GM19239 (cell line): Measurements from ENCODE around the gene ANKRD11.
"Not testable (repeated sequence)": the region's sequence is repeated elsewhere in the genome, so short reads cannot be mapped to it uniquely, and the experiment has no call there.

Experiments
- DNase-seq: peaks from one replicate; pipeline ENCODE4 v3.0.0; 2011; ENCODE audit warnings: low spot score; ENCODE audit not compliant: insufficient read length
- FAIRE-seq: peaks from 2 replicates; lab custom pipeline; 2011; peaks lifted over from hg19 to GRCh38; lab: Jason Lieb, UNC

ANKRD11 gene

GRCh38 chr16:89390224-89390583, 100.2 kb downstream of the ANKRD11 start:
- not testable (repeated sequence) for DNase-seq, FAIRE-seq

DNA sequence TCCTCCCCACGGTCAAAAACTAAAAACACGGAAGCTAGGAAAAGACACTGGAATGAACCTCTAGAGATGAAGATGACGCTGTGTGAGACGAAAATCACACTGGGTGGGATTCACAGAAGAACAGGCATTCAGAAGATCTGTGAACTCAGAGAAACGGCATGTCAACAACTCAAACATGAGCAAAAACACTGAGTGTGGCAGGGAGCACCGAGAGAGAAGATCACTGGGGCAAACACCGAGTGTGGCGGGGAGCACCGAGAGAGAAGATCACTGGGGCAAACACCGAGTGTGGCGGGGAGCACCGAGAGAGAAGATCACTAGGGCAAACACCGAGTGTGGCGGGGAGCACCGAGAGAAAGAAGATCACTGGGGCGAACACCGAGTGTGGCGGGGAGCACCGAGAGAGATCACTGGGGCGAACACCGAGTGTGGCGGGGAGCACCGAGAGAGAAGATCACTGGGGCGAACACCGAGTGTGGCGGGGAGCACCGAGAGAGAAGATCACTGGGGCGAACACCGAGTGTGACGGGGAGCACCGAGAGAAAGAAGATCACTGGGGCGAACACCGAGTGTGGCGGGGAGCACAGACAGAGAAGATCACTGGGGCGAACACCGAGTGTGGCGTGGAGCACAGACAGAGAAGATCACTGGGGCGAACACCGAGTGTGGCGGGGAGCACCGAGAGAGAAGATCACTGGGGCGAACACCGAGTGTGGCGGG, 100.7 kb downstream of the ANKRD11 start:
- not testable (repeated sequence) for DNase-seq, FAIRE-seq

DNA sequence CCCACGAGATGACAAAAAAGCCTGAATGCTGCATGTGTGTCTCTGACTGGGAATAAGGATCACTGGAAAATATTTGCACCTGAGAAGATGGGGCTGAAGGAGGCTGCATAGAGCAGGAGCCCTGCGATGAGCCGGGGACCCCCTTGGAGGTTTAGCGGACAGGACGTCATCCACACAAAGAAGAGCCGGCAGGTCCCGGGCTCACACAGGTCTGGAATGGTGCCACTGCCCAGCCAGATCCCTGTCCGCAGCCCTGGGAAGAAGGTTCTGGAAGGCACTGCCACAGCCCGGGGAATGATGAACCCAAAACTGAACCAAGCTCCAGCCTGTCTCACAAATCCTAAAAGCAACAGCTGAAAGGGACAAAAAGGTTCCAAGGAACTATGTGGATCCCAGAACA, 101.8 kb downstream of the ANKRD11 start:
- no peak for FAIRE-seq
- no peak for DNase-seq

DNA sequence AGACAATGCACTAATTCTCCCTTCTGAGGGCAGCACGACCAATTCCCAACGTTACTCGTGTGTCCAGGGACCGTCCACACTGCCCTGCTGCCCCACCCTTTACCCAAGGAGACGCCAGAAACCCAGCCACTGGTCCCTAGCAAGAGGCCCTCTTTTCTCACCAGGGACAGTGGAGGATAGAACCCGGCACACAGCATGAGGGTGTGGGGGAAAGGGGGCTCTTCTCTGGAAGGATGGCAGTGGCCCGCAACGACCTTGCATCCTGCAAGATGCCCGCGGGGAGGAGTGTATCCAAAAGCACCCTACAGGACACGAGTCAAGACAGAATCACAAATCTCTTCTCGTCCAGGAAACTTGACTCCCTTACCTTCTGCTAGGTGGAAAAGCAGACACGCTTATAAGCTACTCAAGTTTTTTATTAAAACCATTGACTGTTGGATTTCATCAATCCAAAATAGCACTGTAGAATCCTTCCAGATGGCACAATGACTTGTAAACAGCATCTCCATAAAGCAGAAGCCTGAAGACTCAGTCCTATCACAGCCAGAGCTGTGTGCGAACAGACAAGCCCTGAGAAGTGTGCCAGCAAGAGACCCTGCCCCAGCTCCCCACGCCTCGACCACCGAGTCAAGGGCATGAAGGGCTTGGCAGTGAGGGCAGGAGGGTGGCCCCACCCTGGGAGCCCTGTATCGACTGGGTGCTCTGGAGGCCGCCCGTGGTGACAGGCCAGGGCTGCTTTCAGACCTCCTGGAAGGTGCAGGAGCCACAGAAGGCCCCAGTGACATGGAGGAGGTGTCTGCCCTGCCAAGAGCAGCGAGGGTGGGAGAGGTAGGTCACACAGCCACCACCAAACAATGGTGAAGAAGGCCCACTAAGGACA, 103.8 kb downstream of the ANKRD11 start:
- DNase-seq (no peak), FAIRE-seq (no peak)

DNA sequence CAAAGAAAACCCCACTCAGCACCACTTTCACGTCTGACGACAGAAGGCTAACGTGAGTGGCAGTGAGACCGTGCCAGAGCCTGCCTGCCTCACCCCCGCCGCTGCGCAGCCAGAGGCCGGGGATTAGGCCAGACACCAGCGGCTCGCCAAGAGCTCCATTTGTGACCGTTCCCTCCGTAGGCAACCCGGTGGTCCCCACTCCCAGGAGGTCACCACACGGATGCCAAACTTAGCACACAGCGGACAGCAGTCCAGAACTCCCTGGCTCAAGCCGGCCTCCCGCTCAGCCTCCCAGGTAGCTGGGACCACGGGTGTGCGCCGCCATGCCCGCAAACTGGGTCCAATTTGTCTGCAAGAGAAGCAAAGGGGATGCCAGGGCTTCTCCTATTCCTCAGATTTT, 104.6 kb downstream of the ANKRD11 start:
- FAIRE-seq (no peak), DNase-seq (no peak)

- FAIRE-seq (no peak), DNase-seq (no peak)
These were observed 106.1 kb downstream of the ANKRD11 start for GRCh38 chr16:89384282-89384681.

- FAIRE-seq (no peak), DNase-seq (no peak)
These were observed 107.0 kb downstream of the ANKRD11 start for GRCh38 chr16:89383095-89384003.

- not testable (repeated sequence) for DNase-seq, FAIRE-seq
These were observed 107.8 kb downstream of the ANKRD11 start for GRCh38 chr16:89382555-89382954.

GRCh38 chr16:89381788-89382187, 108.6 kb downstream of the ANKRD11 start:
- DNase-seq (no peak), FAIRE-seq (no peak)

GRCh38 chr16:89380681-89381080, 109.7 kb downstream of the ANKRD11 start:
- FAIRE-seq: no peak

GRCh38 chr16:89378947-89379771, 111.2 kb downstream of the ANKRD11 start:
- FAIRE-seq (no peak), DNase-seq (no peak)

More at GRCh38 chr16:89380681-89381080, 109.7 kb downstream of the ANKRD11 start:
- no peak for DNase-seq

- no peak for FAIRE-seq
- DNase-seq: no peak
These were observed 112.9 kb downstream of the ANKRD11 start for GRCh38 chr16:89377453-89377848.

DNA sequence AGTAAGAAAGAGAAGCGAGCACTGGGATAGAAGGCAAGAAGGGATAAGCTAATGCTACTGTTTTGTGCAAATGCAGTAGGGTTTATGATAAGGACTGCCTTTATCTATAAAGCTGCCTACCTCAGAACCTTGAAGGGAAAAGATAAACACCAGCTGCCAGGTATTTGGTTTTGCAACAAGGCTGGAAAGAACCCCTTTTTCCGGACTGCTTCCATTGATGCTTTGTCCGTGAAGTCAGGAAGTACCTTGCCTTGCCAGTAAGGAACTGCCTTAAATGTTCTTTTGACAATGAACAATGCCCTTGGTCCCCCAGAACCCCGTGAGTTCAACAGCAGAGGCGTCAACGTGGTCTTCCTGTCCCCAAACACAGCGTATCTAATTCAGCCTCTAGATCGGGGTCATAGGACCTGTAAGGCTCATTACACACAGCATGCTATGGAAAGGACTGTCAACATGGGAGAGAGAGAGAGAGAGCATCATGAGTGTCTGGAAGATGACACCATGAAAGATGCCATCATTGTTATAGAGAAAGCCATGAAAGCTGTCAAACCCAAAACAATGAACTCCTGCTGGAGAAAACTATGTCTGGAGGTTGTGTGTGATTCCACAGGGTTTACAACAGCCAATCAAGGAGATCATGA, 113.4 kb downstream of the ANKRD11 start:
- FAIRE-seq: no peak

DNA sequence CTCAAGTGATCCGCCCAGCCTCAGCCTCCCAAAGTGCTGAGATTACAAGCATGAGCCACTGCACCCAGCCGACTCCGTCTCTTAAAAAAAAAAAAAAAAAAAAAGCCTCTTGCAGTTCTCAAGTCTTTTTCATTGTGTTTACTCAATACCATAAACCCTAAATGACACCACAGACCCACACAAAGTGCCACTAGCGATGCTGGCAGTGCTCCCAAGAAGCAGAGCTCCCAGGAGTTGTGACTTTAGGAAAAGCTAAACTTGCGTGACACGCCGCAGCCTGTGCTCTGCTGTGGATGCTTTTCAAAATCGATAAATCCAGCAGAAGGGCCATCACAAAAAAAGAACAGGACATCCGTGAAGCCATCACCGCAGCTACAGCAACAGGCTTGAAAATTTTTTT, 114.7 kb downstream of the ANKRD11 start:
- no peak for DNase-seq
- no peak for FAIRE-seq

More for the DNA sequence above, 113.4 kb downstream of the ANKRD11 start:
- DNase-seq: no peak

- peak; percentile 52 for DNase-seq
- FAIRE-seq: peak; percentile 76
These were observed 115.3 kb downstream of the ANKRD11 start for GRCh38 chr16:89375021-89375420.

GRCh38 chr16:89374393-89374960, 115.9 kb downstream of the ANKRD11 start:
- FAIRE-seq (no peak), DNase-seq (no peak)

DNA sequence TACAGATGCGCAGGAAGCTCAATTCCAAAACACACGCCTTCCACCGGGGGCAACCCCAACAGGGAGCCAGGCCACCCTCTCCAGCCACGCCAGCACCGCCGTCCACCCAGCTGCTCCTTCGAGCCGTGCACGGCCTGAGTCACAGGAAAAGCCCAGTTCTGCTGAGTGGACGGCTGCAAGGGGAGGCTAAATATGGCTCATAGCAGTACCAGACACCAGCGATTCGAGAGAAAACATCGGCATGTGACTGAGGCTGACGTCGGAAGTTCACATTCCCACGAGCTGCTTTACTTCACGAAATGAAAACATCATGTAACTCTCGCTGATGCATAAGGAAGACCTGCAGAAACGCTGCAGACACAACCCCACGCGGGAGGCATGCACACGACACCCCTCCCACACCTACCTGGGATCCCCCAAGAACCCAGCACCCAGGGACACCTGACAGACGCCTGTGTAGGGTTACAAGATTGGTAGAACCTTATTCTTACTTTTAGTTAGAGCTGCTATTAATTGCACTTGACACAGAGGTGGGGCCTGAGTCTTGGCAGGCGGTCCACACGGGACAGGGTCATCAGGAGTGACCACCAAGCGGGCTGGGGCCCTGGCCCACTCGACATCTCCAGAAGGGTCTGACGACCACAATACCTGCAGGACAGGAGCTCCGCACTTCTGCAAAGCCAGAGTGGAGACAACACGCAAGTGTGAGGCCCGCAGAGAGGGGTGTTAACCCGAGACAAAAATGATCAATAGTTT, 116.8 kb downstream of the ANKRD11 start:
- DNase-seq: no peak
- no peak for FAIRE-seq
